Measurements from ENCODE around the gene ANKRD33B.

Gene ANKRD33B

DNA sequence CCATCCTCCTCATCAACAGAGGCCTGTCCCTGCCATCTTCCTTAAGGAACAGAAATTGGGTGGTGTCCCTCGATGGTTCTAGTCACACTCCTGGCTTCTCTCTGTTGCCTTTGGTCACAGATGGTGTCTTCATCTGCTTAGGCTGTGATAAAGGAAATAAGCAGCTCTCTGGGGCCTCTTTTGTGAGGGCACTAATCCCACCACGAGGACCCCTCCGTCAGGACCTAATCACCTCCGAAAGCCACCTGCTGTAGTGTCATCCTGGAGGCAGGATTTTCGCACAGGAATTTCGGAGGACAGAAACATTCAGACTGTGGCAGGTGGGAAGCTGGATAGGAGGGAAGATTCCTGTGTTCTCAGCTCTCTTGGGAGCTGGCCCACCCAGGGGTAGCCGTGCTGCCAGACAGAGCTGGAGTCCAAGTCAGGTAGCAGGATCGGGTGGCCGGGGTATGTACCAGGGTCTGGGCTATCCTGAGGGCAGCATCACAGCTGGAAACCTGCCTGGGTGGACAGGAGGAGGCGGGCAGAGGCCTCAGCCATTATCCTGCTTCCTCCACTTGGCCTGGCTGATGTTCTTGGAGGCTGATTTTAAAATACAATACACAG, 59.5 kb downstream of the ANKRD33B start:
- H3K4me3 ChIP-seq: no peak overlapping the region
- TF ChIP-seq, protein P1, sequence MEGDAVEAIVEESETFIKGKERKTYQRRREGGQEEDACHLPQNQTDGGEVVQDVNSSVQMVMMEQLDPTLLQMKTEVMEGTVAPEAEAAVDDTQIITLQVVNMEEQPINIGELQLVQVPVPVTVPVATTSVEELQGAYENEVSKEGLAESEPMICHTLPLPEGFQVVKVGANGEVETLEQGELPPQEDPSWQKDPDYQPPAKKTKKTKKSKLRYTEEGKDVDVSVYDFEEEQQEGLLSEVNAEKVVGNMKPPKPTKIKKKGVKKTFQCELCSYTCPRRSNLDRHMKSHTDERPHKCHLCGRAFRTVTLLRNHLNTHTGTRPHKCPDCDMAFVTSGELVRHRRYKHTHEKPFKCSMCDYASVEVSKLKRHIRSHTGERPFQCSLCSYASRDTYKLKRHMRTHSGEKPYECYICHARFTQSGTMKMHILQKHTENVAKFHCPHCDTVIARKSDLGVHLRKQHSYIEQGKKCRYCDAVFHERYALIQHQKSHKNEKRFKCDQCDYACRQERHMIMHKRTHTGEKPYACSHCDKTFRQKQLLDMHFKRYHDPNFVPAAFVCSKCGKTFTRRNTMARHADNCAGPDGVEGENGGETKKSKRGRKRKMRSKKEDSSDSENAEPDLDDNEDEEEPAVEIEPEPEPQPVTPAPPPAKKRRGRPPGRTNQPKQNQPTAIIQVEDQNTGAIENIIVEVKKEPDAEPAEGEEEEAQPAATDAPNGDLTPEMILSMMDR (IDR thresholded peaks at IDR 0.05): no peak
- no peak overlapping the region for H3K27ac ChIP-seq
- DNase-seq (ENCODE audit: low spot score): no peak

DNA sequence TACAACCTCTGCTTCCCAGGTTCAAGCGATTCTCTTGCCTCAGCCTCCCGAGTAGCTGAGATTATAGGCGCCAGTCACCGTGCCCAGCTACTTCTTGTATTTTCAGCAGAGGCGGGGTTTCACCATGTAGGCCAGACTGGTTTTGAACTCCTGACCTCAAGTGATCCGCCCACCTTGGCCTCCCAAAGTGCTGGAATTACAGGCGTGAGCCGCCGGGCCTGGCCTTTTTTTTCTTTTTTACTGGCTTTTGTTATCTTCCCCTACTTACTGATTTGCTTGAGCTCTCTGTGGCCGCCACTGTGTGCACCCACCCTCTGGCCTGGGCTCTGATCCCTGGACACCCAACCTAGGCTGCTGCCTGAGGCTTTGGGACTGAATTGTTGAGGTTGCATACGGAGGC, 60.3 kb downstream of the ANKRD33B start:
- no peak overlapping the region for H3K27ac ChIP-seq
- H3K4me3 ChIP-seq: no peak overlapping the region
- no peak for DNase-seq (ENCODE audit: low spot score)
- TF ChIP-seq, protein P1 (IDR thresholded peaks at IDR 0.05): no peak

DNA sequence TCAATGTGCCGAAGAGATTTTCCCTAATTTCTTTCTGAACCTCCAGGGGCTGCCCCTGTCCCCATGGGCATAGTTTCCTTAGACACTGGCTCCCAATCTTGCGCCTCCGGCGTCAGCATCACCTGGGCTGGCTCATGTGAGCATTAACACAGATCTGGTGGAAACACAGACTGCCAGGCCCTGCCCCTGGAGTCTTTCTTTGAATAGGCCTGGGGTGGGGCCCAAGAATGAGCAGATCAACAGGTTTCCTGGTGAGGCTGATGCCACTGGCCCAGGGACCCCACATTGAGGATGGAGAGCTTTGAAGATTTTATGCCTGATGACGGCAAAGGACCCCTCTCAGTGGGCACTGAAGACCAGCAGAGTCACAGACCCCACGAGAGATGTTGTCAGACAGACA, 60.8 kb downstream of the ANKRD33B start:
- TF ChIP-seq, protein P1 (IDR thresholded peaks at IDR 0.05): no peak
- Histone ChIP-seq H3K4me3 (no peak overlapping the region), H3K27ac (no peak overlapping the region)
- DNase-seq (ENCODE audit: low spot score): no peak

DNA sequence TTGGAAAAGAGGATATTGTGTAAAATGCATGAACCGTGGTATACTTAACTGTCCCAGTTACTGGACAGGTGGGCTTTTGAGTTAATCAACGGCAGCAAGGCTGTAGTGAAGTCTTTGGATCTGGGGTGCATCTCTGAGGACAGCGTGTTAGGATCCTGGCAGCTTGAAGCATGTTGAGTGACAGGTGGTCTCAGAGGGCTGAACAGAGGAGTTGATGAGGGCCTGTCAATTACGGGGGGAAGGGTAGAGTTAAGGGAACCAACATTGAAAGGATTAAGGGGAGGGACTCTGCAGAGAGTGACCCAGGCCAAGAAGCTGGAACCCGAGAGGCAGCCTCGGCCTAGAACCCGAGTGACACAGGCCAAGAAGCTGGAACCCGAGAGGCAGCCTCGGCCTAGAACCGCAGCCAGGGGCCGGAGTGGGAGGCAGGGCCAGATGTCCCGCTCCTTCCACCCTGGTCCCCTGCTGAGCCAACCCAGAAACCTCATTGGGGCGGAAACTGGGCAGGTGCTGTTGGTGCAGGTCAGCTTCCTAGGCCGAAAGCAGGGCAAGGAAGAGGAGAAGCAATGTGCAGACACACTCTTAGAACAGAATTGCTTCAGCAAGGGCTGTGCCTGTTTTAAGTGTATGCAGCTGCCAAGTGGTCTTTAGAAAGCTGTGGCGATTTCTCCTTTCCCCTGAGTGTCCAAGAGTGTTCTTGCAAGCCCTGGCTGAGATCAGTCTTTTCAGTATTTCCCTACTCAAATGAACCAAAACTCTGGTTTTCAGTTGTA, 62.0 kb downstream of the ANKRD33B start:
- Histone ChIP-seq H3K4me3 (no peak overlapping the region), H3K27ac (peak overlapping the region; percentile 8 to 80)
- DNase-seq (ENCODE audit: low spot score): no peak
- TF ChIP-seq, protein P1 (IDR thresholded peaks at IDR 0.05): no peak

DNA sequence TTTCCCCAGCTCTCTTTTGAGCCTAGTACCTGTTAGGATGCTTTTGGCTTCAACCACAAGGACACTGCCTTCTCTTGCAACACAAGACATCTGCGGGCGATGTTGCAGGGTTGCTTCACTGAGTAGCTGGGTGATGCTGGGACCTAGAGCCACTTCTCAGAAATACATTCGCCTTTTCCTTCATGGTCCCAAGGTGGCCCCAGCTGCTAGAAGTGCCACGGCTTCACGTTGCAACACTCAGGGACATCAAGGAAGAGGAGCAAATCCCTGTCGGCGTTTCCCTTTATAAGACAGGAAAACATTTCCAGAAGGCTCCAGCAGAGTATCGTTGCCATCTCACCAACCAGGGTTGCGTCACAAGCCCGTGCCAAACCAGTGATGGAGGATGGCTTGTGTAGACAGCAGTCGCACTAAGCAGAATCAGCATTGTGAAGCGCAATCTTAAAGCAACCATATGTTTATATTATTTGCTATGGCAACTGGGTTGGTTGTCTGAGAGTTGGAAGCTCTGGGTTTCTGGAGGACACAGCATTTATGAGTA, 62.7 kb downstream of the ANKRD33B start:
- Histone ChIP-seq H3K27ac (peak overlapping the region; percentile 79 to 80), H3K4me3 (peak overlapping the region; percentile 59)
- no peak for DNase-seq (ENCODE audit: low spot score)
- TF ChIP-seq, protein P1 (IDR thresholded peaks at IDR 0.05): no peak

DNA sequence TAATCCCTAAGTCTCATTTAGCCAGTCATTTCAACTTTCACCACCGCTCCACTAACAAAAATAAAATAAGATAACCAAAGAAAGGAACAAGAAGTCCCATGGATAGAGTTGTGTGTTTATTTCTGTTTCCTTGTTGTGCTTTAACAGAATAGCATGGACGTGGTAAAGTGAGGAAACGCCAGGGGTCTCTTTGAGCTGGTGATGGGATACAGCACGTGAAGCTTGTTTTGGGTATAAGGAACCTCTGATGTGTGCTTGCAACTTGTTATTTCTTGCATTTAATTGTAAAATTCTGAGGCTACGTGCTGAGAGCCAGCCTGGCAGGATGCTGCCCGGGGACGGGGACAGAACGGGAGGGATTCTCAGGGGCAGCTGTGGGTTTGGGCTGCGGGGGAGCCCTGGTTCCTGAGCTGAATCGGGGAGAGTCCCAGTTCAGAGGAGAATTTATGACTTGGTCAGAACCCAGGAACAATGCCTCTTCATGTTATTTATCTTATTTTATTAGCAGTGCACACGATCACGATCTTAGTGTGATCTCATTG, 63.4 kb downstream of the ANKRD33B start:
- Histone ChIP-seq H3K4me3 (peak overlapping the region; percentile 59), H3K27ac (peak overlapping the region; percentile 79 to 80)
- TF ChIP-seq, protein P1 (IDR thresholded peaks at IDR 0.05): no peak
- DNase-seq (ENCODE audit: low spot score): no peak

Data from coronary artery (tissue), 2 donors.